Stimulated activated CD8-positive, alpha-beta memory T cell treated with anti-CD3 and anti-CD28 coated beads, Interleukin-12 subunit alpha, Interleukin-12 subunit beta, amount 100 ng/mL, for 24 hours (primary cell): Measurements from ENCODE around the gene KIF26B.
"Not testable (repeated sequence)": the region's sequence is repeated elsewhere in the genome, so short reads cannot be mapped to it uniquely, and the experiment has no call there.

ENCODE experiments used
- DNase-seq: peaks from one replicate; pipeline ENCODE4 v3.0.0-alpha.2; 2020; ENCODE audit errors: extremely low read depth

The KIF26B gene

DNA sequence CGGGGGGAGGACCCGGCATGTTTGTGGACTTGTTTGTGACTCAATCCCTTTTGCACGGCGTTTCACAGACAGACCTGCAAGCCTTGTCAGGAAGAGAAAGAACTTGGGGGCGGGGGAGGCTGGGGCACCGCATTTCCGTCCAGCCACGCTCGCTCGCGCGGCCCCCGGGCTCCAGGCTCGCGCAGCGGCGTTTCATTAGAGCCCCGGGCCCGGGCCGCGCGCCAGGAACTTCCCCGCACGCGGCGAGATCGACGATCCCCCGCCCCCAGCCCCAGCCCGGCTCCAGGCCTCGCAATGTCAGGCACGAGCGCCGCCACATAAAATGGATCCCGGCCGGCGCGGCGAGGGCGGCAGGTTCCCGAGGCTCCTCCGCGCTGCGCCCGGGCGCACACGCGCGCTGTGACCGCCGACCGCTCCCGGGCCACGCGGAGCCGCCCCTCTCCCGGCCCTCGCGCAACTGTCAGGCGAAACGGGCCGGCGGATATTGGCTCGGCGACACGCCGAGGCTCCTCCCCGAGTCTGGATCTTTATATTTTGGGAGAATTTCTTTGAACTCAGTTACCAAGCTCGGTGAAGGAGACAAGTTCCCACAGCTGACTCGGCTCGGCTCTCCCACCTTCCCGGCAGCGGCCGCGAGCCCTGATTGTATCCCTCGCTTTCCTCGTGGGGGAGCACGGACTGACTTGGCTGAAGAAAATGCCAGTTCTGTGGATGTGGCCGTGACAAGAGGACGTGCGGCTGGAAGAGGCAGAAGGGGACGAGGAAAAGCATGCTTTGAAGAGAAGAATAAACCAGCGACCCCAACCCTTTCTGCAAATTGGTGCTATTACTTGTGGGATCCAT is at the start of gene KIF26B:
Gene KIF26B, plus strand, starts transcription at position 557 of the 843 bp plus-strand sequence. CDS start 440 bp downstream, outside the sequence.
- DNase-seq = no peak

- no peak for DNase-seq
Observed at GRCh38 chr1:245105042-245105441, 49.7 kb upstream of the KIF26B start.

DNA sequence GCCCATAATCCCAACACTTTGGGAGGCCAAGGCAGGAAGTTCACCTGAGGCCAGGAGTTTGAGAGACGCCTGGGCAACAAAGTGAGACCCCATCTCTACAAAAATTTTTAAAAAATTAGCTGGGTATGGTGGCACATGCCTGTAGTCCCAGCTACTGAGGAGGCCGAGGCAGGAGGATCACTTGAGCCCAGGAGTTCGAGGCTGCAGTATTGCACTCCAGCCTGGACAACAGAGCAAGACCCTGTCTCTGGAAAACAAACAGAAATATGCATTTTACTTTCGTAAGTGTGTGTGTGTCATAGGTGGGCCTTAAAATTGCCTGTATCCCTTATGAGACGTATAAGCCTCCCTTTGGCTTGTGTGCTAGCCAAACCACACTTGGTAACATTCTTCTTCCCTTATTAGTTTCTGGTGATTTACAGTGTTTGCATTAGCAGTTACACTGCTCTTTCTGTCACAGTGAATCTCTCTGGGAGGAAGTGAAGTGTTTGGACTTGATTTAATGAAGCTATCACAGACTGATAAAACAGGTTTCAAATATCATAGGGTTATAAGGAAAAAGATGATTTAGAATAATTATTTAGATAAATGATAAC is 48.9 kb upstream of the KIF26B start:
- no peak for DNase-seq

- DNase-seq = no peak
Observed at GRCh38 chr1:245107776-245108114, 47.0 kb upstream of the KIF26B start.

GRCh38 chr1:245108246-245108645 is 46.5 kb upstream of the KIF26B start:
- no peak for DNase-seq

DNA sequence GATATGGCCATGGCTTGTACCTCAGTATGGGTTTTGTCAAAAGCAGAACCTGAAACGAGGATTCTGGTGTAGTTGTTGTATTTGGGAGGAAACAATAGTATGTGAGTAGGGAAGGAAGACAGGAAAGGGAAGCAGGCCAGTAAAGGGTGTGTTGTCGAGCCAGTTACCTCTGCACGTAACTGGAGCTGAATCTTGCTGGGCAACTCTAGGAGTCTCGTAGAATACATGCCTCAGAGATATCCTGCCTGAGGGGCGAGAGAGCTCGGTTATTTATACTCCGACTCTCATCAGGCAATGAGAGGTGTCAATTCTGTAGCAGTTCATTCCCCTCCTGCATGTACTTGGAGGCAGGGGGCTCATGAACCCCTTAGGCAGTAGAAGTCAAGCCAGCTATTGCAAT is 45.9 kb upstream of the KIF26B start:
- DNase-seq = no peak

DNA sequence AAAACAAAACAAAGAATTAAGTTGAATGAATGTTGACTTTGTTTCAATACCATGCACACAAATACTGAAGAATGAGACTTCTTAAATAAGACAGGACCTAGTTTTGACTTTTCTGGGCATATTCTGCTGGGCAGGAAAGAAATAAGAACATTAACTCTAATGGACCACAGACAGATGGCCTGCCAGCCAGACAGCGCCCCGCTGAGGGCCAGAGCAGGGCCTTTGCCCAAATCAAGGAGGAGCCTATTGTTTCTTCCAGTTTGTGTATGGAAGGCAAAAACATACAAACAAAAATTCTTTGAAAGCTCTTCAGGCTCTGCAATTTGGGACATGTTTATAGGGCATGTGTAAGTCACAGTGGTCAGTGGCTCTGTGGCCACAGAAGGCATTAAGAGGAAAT is 44.4 kb upstream of the KIF26B start:
- DNase-seq = no peak

- no peak for DNase-seq
Observed at GRCh38 chr1:245111073-245111472, 43.7 kb upstream of the KIF26B start.

DNA sequence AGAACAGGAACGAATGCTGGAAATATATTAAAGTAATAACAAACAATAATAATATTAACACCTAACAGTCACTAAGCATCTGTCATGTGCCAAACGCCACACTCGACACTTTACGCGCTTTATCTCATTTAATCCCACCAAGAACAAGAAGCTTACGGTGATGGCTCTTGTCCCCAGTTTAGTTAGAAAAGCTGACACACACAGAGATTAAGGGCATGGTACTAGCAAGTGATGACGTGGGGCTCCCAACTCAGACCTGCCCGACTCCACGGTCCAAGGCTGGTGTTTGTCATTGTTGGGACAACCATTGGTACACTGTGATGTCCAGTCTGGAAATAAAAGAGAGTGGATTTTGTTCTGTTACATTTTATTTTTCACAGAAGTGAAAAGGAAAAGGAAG is 41.1 kb upstream of the KIF26B start:
- no peak for DNase-seq

DNA sequence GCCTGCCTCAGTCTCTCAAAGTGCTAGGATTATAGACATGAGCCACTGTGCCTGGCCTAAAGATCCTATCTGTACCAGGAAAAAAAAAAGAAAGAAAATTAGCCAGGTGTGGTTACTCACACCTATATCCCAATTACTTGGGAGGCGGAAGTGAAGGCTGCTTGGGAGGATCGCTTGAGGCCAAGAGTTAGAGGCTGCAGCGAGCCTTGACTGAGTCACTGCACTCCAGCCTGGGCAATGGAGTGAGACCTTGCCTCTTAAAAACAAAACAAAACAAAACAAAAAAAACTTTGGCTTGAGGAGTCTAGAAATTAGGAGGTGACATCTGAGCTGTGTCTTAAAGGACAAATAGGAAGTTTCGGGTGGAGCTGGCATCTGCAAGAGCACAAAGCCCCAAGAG is 38.7 kb upstream of the KIF26B start:
- no peak for DNase-seq

DNA sequence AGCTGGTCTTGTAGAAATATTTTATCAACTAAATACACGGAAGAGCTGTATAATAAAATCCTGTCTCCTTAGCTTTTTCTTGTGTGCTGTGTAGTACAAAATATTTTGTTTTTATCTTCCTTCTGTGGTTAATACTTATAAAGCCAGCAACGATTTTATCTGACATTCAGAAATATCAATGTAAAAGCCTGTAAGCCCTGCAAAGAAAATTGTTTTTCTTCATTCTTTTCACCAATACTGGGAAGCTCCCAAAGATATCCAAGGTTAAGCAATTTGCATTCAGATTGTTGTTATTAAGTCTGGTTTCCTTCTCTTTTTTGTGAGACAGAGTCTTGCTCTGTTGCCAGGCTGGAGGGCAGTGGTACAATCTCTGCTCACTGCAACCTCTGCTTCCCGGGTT is 38.0 kb upstream of the KIF26B start:
- no peak for DNase-seq

DNA sequence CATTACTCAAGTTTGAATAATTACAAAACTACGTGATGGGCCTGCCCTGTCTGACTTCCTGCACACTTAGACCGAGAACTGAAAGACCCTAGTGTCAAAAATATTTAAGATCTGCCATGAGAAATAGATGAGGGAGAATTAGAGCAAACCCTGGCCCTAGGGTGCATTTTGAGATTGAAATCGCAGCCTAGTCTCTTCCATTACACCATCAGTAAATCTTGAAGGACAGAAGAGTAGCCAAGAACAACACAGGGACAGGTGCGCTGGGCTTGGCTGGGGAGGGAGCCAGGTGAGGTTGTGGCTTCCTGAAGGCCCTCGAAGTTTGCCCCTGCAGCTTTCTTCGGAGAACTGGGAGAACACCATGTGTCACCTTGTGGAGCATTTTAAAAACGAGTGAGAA is 36.7 kb upstream of the KIF26B start:
- no peak for DNase-seq

DNA sequence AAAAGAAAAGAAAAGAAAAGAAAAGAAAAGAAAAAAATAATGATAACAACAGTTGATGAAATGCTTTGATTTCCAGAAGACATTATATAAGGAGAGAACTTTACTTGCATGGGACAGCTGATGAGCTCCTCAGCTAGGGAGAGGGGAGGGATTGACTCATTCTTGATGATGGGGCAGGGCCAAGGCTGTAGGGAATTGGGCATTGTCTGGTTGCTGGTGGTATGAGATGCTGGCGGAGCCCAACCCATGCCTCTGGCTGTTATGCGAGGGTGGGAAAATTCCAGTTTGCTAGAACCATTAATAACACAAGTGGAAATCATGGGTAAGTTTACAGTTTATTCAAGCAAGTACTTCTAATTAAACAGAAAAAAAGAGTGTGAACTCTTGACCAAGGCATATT is 36.0 kb upstream of the KIF26B start:
- no peak for DNase-seq

DNA sequence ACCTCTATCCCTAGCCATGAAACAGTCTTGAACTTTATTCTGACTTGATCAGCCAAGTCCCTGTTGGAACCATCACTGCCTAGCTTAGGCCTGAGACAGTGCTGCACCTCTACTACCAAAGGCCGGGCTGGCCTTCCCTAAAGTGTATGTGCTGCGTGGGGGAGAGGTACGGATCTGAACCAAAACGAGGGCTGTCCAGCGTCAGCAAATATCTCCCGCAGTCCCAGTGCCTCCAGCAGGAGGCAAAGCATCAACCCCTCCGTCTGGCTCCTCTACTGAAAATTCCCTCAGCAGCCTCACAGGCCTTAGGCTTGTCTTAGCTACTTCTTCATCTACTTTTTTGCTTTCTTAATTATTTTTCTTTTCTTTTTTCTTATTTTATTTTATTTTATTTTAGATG is 33.3 kb upstream of the KIF26B start:
- DNase-seq = no peak

DNA sequence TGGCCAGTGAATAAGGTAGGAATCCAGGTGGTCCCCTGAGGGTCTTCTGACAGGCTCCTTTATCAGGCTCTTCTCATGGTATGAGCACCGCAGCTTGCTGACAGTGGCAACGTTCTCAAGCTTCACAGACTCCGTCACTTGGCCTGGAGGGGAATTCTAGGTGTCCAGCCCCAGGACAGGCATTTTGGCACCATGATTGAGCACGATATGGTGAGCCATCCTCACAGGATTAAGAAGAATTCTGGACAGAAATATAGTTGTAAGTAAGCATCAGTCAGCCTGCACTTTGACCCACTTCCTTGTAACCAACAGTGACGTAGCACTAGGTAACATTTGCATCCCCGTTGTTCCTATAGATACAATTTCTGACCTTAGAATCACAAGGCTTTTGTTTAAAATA is 30.5 kb upstream of the KIF26B start:
- DNase-seq = no peak

- DNase-seq = no peak
Observed at GRCh38 chr1:245124644-245125043, 30.1 kb upstream of the KIF26B start.

GRCh38 chr1:245126530-245126929 is 28.3 kb upstream of the KIF26B start:
- no peak for DNase-seq

DNA sequence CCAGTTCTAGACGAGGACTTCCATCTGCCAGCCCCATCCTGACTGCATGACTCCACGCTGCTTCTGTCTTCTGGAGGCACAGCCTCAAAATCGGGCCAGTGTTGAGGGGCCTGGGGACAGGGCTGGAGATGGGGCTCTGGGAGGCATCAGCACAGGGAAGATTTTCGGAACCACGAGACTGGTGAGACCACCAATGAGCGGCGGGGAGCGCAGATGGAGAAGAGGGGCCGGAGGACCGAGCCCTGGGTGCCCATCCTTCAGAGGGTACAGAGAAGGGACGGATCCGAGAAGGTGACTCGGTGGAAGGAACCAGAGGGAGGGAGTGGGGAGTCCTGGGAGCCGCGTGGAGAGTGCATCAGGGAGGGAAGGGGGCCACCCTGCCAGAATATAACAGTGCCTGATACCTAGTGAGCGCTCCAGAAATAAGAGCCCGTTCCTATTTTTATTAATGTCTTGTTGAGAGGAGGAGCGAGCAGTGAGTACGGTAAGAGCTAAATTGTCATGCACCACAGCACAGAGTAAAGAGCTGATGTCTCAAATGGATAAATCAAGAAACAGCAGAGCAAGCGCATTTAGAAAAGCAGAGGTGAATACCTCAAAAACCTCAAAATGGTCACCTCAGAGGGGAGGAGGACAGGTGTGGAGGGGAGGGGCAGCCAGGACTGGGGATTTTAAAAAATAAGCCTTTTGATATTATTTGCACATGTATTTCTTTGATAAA is 26.2 kb upstream of the KIF26B start:
- no peak for DNase-seq

DNA sequence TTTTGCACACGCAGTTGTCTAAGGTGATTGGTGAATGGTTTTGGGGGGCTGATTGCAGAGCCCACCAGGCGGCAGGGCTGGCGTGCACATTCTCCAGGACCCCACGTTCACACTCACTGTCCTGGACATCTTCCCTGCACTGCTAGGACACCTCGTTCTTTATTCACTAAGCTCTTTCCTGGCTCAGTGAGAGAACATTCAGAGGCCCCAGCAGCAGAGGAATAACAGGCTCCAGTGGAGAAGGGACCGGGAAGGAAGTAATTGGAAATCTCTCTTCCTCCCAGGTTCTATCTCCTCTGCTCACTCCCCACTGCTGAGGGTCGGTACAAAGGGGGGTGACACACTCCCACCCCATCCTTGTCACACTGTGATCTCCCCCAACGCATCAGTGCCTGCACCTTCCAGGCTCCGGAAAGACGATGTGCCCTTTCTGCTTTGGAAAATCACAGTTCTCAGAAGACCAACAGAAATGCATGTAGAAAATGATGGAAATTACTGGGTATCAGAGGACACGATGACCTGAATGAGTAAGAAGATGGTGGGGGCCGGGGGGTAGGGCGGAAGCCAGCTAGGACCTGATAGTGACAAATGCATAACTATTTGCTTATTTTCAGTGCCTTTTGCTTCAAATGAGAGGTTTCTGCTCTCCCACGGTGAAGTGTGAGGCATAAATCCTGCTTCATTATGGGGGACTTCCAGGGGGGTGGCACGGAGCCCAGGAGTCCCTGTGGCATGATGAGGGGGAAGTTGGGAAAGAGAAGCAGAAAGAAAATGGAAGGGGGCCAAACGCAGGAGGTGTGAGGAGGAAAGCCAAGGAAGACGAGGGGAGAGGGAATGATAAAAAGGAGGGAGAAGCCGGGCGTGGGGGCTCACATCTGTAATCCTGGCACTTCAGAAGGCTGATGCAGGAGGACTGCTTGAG is 25.2 kb upstream of the KIF26B start:
- DNase-seq = no peak

GRCh38 chr1:245130281-245131025 is 24.3 kb upstream of the KIF26B start:
- DNase-seq = not testable (repeated sequence)

GRCh38 chr1:245131026-245131393 is 23.8 kb upstream of the KIF26B start:
- no peak for DNase-seq
